ENCODE measurements around the gene GRIA4.
"Not testable (repeated sequence)": the region's sequence is repeated elsewhere in the genome, so short reads cannot be mapped to it uniquely, and the experiment has no call there.

Gene GRIA4

DNA sequence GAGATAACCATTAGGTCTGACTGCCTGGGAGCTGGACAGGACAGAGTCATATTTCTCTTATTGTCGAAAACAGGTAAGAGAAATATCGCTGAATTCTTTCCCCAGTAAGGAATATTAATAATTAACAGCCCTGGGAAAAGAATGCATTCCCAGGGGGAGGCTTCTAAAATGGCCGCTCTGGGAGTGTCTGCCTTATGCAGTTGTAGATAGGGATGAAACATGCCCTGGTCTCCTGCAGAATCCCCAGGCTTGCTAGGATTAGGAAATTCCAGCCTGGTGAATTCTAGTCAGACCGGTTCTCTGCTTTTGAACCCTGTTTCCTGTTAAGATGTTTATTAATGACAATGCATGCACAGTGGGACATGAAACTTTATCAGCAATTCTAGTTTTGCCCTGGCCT, 393.2 kb downstream of the GRIA4 start:
- not testable (repeated sequence) for DNase-seq (ENCODE audit: low read depth)

DNA sequence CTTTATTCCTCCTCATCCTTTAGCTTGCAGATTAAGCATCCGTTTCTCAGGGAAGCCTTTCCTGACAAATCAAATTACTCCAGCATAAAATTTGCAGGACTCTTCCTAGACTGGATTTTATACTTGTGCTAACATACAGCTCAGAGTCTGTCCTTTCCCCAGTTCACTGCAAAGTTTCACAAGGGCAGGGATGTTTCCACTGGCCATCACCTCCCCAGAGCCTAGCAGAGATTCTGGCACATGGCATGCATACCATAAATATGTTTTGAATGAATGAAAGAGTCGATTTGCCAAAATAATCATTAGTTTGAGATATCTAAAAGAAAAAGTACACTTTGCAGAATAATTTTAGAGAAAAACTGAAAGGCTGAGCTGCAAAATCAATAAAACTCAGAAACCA, 401.6 kb downstream of the GRIA4 start:
- no peak for DNase-seq (ENCODE audit: low read depth)

GRCh38 chr11:106012744-106013143, 402.9 kb downstream of the GRIA4 start:
- DNase-seq (ENCODE audit: low read depth): no peak

GRCh38 chr11:106014035-106014434, 404.2 kb downstream of the GRIA4 start:
- no peak for DNase-seq (ENCODE audit: low read depth)

GRCh38 chr11:106014620-106015019, 404.7 kb downstream of the GRIA4 start:
- no peak for DNase-seq (ENCODE audit: low read depth)

DNA sequence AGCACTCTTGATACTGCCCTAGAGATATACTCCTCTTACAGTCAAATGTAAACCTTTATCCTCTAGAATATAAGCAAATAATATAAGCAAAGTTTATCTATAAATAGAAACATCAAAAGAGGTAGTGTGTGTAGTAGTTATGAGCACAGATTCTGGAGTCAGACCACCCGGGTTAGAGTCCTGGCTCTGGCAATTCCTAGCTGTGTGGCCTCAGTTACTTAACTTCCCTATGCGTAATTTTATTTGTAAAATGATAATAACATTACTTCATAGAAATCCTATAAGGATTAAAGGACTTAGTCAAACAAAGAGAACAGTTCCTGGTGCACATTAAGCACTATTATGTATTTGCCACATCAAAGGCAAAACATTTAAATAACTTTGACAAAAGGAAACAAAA, 405.2 kb downstream of the GRIA4 start:
- no peak for DNase-seq (ENCODE audit: low read depth)

- DNase-seq (ENCODE audit: low read depth): no peak
These were observed 407.2 kb downstream of the GRIA4 start for GRCh38 chr11:106017093-106017492.

GRCh38 chr11:106021181-106021966, 411.5 kb downstream of the GRIA4 start:
- no peak for DNase-seq (ENCODE audit: low read depth)

GRCh38 chr11:106021967-106022794, 412.3 kb downstream of the GRIA4 start, which contains the start of gene MSANTD4:
Gene MSANTD4, minus strand, starts transcription at chr11:106022240. Its CDS starts 11,323 bp downstream, at chr11:106010917.
- peak; percentile 97 for DNase-seq (ENCODE audit: low read depth)

GRCh38 chr11:106022795-106023275, 413.0 kb downstream of the GRIA4 start:
- DNase-seq (ENCODE audit: low read depth): no peak

DNA sequence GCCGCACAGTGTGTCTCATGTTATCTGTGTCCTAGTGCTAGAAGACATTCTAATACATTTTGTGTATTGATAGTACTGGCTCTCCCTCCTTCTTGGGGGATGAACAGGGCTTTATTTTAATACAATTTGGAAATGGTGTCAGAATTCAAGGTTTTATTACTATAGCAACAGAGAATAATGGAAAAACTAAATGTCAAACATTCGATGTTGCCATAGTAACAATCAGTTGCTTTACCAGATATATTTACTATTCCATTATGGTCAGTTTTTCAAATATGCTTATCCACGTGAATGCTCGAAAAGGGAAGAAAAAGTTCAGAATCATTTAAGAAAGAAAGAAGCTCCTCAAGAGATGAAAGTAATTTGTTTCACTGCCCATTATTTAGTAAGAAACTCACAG, 420.7 kb downstream of the GRIA4 start:
- no peak for DNase-seq (ENCODE audit: low read depth)

DNA sequence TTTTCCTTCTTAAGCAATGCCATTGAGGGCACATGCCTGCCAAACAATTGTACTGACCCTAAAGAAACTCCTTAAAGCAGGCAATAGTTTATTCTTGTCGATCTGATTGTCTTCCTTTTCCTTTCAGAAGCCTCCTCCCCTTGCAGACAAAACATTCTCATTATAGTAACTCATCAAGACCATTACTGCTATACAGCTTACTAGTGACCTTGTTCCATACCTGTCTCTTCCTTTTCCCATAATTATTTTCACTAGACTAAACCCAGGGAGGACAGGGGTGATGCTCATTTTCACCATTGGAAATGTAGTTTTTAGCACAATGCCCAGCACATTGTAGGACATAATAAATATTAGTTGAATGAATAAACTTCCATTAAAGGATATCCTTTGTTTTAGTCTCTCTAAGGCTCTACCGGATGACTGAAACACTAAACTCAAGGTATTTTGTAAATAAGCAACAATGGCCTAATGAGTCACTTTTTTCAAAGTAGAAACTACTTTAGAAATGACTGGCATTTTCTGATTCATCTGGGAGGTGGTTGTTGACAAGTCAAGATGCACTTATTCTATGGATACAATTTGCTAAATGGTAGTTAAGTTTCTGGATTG, 421.4 kb downstream of the GRIA4 start:
- no peak for DNase-seq (ENCODE audit: low read depth)
